ENCODE results near the gene RNF166.

Gene RNF166

GRCh38 chr16:88723507-88723887, 17.3 kb upstream of the RNF166 start:
- DNase-seq: no peak

DNA sequence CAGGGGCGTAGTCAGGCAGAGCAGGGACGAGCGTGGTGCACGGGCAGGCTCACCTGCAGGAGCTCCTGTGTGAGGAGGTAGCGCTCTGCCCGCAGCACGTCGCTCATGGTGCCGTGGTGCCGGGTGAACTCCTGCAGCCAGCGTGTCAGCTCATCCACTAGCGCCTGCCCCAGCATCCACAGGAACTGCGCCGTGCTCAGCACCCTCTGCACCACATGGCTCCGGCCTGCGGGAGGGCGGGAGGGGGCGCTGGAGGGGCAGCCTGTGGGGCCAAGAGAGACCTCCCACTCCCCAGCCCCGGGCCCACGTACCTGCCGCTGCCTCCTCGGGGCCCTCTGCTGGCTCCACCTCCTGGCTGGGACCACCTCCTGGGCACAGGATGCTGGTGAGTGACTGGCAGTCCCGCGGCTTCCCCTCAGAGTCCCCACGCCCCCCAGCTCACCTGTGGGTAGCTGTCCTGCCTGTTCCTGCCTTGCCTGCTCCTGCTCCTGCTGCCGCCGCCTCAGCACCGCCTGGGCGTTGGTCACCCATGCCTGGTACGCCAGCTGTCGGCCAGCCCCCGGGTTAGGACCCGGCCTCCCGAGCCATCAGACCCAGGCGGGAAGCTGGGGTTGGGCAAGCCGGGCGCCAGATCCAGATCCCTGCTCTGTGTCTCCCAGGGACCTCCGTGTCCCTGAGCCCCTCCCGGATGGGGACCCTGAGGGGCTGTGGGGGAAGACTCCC, 16.7 kb upstream of the RNF166 start:
- DNase-seq: no peak

DNA sequence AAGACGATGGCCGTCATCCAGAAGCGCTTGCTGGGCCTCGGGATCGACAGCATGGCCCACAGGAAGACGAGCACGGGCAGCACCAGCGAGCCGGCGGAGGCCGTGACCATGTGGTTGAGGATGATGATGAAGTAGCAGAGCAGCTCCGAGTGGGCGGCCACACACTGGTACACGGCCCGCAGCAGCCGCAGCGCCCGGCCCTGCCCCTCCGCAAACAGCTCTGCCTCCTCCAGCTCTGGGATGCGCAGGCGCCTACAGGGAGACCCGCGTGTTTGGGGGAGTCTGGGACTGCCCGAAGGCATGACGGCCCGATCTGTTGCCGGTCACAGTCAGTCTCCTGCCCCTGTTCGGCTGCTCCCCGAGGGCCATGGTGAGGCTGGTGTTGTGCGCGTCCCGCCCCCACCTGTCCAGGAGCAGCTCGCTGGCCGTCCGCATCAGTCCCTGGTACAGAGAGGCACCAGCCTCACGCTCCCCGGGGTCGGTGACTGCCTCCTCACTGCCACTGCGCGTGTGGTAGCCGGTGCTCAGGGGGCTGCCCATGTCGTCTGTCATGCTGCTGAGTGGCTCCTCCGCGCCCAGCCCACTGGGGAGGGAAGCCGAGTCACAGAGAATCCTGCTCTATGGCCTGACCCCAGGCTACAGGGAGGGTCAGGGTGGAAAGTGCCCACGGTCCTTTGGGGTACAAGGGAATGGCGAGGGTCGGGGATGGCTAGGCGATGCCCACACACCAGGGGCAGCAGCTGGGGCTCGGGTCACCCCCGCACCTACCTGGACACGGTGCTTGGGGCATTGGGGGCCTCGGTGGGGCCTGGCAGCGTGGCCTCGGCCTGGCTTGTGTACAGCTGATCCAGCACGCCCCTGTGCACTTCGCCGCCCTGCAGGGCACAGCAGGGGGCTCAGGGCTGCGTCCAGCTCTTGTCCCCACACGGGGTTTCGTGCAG, 15.9 kb upstream of the RNF166 start:
- no peak for DNase-seq

DNA sequence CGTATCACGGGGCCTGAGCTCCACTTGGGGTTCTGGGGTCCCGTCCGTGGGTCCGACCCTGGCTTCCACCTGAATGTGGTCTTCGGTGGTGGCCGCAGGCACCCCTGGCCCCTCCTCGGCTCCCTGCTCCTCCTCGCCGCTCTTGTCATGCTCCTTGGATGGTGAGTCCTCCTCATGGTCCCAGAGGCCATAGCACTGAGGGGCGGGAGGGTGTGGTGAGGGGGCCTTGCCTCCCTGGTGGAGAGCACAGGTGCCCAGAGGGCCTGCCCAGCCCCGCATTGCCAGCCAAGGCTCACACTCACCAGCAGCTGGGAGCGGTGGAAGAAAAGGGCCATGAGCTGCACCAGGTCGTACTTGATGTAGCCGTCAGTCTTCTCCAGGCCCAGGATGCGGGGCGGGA, 15.0 kb upstream of the RNF166 start:
- no peak for DNase-seq

DNA sequence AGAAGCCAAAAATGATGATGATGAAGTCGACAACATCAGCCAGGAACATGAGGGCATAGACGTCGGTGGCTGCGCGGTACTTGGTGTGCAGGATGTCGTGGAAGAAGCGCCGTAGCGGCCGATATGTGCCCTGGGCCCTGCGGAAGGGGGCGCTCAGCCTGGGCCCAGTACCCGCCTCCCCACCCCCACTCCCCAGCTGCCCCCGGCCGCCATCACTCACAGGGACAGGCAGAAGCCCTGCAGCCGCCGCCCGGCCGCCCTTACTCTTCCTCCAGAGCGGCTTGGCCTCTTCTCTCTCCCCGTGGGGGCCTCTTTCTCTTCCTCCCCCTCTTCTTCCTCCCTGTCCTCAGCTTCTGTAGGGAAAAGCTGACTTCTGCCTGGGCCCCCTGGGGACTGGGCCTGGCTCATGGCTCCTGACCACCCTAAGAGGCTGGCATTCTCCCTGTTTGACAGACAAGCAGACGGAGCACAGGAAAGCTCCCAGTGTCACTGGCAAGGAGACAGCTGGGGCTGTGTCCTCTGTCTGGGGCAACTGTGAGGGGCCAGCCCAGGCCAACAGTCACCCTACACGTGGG, 14.3 kb upstream of the RNF166 start:
- DNase-seq: no peak

- DNase-seq: no peak
These were observed 13.7 kb upstream of the RNF166 start for GRCh38 chr16:88719933-88720296.

- DNase-seq: no peak
These were observed 13.2 kb upstream of the RNF166 start for GRCh38 chr16:88719267-88719932.

GRCh38 chr16:88718178-88718577, 12.0 kb upstream of the RNF166 start:
- no peak for DNase-seq

GRCh38 chr16:88716601-88717001, 10.4 kb upstream of the RNF166 start:
- no peak for DNase-seq

DNA sequence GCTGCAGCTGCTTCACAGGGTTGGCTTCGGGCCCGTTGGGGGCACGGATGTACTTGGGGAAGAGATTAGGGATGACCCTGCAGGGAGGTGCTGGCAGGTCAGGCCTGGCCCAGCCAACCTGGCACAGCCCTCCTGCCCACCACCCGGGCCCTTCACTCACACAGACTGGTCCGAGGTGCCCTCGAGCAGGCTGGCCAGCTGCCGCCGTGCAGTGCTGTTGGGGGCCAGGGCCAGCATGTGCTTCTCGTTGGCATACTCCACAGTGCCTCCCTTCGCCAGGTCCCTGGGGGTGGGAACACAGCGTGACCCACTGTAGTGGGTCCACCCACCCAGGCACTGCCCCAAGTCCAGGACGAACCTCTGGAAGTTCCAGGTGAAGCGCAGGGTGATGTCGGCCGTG, 10.0 kb upstream of the RNF166 start:
- no peak for DNase-seq

DNA sequence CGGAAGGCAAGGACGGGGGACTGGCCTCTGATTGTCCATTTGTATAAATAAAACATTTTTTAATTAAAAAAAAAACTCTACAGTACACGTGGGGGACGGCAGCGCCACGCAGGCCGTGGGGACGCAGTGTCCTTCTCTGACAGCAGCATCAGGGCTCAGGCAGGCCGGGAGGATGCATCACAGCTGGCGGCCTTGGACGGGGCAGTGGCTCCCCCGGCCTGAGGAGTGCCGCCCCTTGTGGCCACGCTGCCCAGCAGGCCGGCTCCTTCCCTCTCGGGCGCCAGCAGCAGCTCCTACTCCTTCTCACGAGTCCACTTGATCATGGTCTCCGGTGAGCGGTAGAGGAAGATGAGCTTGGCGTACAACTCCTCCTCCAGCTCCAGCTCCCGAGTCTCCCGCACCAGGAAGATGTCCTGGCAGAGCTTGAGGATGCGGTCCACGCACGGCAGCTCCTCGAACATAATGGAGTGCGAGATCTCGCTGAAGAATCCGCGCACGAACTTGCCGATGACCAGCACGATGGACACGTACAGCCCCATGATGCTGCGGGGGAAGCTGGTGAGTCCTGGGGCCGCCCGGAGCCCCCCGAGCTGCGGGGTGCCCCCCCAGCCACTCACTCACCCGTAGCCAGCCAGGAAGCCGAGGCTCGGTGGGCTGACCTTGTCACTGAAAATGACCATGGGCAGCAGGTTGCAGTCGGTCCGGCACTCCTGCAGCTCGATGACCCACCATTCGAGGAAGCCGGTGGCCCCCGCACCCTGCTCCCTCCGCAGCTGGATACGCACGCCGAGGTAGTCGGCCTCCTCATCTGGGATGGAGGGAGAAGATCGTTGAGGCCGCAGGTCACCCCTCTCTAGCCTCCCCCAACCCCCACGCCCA, 9.3 kb upstream of the RNF166 start:
- no peak for DNase-seq

GRCh38 chr16:88714420-88715302, 8.5 kb upstream of the RNF166 start:
- no peak for DNase-seq

DNA sequence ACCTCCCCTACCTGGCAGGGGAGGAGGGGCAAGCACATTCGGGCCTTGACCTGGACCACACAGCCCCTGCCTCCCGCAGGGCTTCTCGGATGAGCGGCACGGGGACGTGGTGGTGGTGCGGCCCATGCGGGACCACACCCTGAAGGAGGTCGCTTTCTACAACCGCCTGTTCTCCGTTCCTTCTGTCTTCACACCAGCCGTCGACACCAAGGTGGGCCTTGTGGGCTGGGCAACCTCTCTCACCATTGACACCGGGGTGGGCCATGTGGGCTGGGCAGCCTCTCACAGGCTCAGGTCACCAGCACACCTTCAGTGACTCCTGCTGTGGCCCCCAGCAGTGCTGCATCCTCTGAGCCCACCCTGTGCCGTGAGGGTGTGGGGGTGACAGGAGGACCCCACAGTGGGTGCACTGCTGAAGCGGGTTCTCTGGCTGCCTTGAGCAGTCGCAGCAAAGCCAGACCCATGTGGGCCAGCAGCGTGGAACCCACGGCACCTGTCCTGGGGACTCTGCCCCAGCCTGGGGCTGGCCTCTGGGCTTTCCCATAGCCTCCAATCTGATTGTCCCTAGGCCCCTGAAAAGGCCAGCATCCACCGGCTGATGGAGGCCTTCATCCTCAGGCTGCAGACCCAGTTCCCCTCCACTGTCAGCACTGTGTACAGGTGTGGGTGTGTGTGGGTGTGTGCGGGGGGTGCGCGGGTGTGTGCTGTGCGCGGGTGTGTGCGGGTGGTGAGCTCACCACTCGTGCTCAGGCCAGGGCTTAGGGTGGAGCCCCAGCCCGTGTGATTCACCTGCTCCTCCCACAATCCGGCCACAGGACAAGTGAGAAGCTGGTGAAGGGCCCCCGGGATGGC, 7.6 kb upstream of the RNF166 start:
- no peak for DNase-seq

- DNase-seq: no peak
These were observed 6.8 kb upstream of the RNF166 start for GRCh38 chr16:88713054-88713453.

DNA sequence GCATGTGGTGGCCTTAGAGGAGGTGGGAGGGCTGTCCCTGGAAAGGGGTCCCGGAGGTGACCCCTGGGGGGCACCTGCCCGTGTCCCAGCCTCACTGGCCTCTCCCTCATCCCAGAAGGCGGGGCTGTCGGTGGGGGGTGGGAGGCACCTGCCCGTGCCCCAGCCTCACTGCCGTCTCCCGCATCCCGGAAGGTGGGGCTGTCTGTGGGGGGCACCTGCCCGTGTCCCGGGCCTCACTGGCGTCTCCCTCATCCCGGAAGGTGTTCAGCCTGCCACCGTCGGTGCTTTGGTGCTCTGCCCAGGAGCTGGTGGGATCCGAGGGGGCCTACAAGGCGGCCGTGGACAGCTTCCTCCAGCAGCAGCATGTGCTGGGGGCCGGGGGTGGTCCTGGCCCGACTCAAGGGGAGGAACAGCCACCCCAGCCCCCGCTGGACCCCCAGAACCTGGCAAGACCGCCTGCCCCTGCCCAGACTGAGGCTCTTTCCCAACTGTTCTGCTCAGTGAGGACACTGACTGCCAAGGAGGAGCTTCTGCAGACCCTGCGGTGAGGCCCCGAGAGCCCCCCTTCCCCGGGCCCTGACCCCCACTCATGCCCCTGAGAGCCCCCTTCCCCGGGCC, 6.3 kb upstream of the RNF166 start:
- DNase-seq: no peak

DNA sequence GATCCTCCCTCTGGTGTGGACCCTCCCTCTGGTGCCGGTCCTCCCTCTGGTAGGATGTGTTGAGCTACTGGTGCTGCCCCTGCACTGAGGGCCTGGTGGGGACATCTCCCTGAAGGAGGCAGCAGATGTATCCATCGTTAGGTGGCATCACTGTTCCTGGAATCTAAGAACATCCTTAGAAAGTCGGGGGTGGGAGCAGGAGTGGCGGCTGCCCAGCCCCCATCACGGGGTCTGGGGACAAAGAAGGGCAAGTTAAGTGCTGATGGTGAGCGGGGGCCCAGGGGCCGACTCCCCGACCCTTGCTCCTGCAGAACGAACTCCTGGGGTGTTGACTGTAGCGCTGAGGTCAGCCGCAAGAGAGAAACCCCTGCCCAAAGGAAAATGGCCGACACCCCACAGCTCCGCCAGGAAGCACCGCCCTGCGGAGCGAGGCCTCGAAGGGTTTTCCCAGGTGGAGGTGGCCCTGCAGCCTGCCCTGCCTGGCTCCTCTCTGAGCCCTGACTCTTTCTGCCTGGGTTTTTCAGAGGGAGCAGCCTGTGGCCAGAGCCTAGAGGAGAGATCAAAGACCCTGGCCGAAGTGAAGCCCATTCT, 5.6 kb upstream of the RNF166 start:
- DNase-seq: no peak

DNA sequence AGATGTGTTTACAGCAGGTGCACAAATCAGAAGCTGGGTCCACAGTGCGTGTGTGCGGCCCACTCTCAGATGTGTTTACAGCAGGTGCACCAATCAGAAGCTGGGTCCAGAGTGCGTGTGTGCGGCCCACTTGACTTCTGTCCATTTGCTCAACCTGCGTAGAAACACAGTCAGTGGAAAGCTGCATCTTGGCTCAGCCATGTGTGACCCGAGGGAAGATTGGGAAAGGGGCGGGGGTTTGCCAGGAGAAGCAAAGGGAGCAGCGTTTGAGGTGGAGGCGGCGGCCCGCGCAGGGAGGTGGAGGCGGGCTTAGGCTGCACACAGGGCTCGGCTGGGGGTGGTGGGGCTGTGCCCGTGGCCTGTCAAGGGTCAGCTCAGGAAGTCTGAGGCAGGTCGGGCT, 4.3 kb upstream of the RNF166 start:
- DNase-seq: no peak

- DNase-seq: no peak
These were observed 988 bp upstream of the RNF166 start for GRCh38 chr16:88706965-88707826.

All from activated gamma-delta T cell (primary cell).